ENCODE results near the gene TMEM134. TPM values are rescaled to one million over a fixed set of nuclear protein-coding genes. Genes with fewer than 3 reads are reported as not detected.

TMEM134 gene
- total RNA-seq, 2 experiments from 2014 or later = 52.6 to 56.1 TPM

- peak overlapping the region; percentile 81 for H3K4me3 Mint-ChIP-seq
- H3K27ac Mint-ChIP-seq = peak overlapping the region; percentile 90
- H3K9me3 Mint-ChIP-seq = no peaks in the 10 kb centered on the region
- CTCF ChIA-PET = no interaction called here
- no peak for DNase-seq
- no peaks in the 10 kb centered on the region for H3K27me3 Mint-ChIP-seq (ENCODE audit: low read depth)
- intact Hi-C loops (cut with micrococcal nuclease) = loop anchor here (1.0 kb wide), 4 partner anchors 19 to 62 kb away; partner anchors contain the start of gene AIP
- peaks cover 35% of the 10 kb centered on the region for H3K4me1 Mint-ChIP-seq (ENCODE audit: low read depth)
- peaks cover 5% of the 10 kb centered on the region for H3K36me3 Mint-ChIP-seq (ENCODE audit: low read depth)
Observed at GRCh38 chr11:67463680-67464410, 5.2 kb downstream of the TMEM134 start.

GRCh38 chr11:67463186-67463585 lies 5.9 kb downstream of the TMEM134 start:
- H3K9me3 Mint-ChIP-seq = no peaks in the 10 kb centered on the region
- no peak overlapping the region for H3K27ac Mint-ChIP-seq
- no peak overlapping the region for H3K4me3 Mint-ChIP-seq

GRCh38 chr11:67458266-67458665 lies 10.8 kb downstream of the TMEM134 start:
- no peaks in the 10 kb centered on the region for H3K36me3 Mint-ChIP-seq (ENCODE audit: low read depth)
- peaks cover 5% of the 10 kb centered on the region for H3K4me1 Mint-ChIP-seq (ENCODE audit: low read depth)
- intact Hi-C loops (cut with micrococcal nuclease) = no loop called here
- CTCF ChIA-PET = no interaction called here
- DNase-seq = no peak
- H3K9me3 Mint-ChIP-seq = no peaks in the 10 kb centered on the region
- no peaks in the 10 kb centered on the region for H3K27me3 Mint-ChIP-seq (ENCODE audit: low read depth)
- H3K27ac Mint-ChIP-seq = no peak overlapping the region
- no peak overlapping the region for H3K4me3 Mint-ChIP-seq

More at GRCh38 chr11:67463186-67463585, 5.9 kb downstream of the TMEM134 start:
- DNase-seq = no peak
- Mint-ChIP-seq H3K27me3 (ENCODE audit: low read depth) (no peaks in the 10 kb centered on the region), H3K36me3 (ENCODE audit: low read depth) (peaks cover 5% of the 10 kb centered on the region), H3K4me1 (ENCODE audit: low read depth) (peaks cover 31% of the 10 kb centered on the region)
- intact Hi-C loops (cut with micrococcal nuclease) = no loop called here
- CTCF ChIA-PET = no interaction called here

- Mint-ChIP-seq H3K4me1 (ENCODE audit: low read depth) (peaks cover 5% of the 10 kb centered on the region), H3K9me3 (no peaks in the 10 kb centered on the region), H3K4me3 (no peak overlapping the region), H3K27ac (no peak overlapping the region), H3K27me3 (ENCODE audit: low read depth) (no peaks in the 10 kb centered on the region), H3K36me3 (ENCODE audit: low read depth) (no peaks in the 10 kb centered on the region)
- CTCF ChIA-PET = no interaction called here
- intact Hi-C loops (cut with micrococcal nuclease) = no loop called here
- no peak for DNase-seq
Observed at GRCh38 chr11:67457453-67457852, 11.6 kb downstream of the TMEM134 start.

- intact Hi-C loops (cut with micrococcal nuclease) = no loop called here
- no peaks in the 10 kb centered on the region for H3K27me3 Mint-ChIP-seq (ENCODE audit: low read depth)
- no peak overlapping the region for H3K4me3 Mint-ChIP-seq
- H3K36me3 Mint-ChIP-seq (ENCODE audit: low read depth) = no peaks in the 10 kb centered on the region
- H3K4me1 Mint-ChIP-seq (ENCODE audit: low read depth) = peaks cover 9% of the 10 kb centered on the region
- CTCF ChIA-PET = no interaction called here
- no peaks in the 10 kb centered on the region for H3K9me3 Mint-ChIP-seq
- DNase-seq = no peak
- no peak overlapping the region for H3K27ac Mint-ChIP-seq
Observed at GRCh38 chr11:67456068-67456705, 12.9 kb downstream of the TMEM134 start.

GRCh38 chr11:67455054-67455453 lies 14.0 kb downstream of the TMEM134 start, which contains the start of gene CABP4:
CABP4 (plus strand) TSS chr11:67455354; CDS start chr11:67455424, 70 bp downstream.
- intact Hi-C loops (cut with micrococcal nuclease) = no loop called here
- DNase-seq = no peak
- Mint-ChIP-seq H3K27ac (no peak within 1 kb of the TSS), H3K9me3 (no peaks in the 10 kb centered on the region), H3K4me1 (ENCODE audit: low read depth) (peaks cover 11% of the 10 kb centered on the region), H3K36me3 (ENCODE audit: low read depth) (no peaks in the 10 kb centered on the region), H3K27me3 (ENCODE audit: low read depth) (no peaks in the 10 kb centered on the region), H3K4me3 (no peak within 1 kb of the TSS)
- CTCF ChIA-PET = no interaction called here

- H3K27me3 Mint-ChIP-seq (ENCODE audit: low read depth) = no peaks in the 10 kb centered on the region
- intact Hi-C loops (cut with micrococcal nuclease) = no loop called here
- H3K36me3 Mint-ChIP-seq (ENCODE audit: low read depth) = no peaks in the 10 kb centered on the region
- DNase-seq = no peak
- no peak overlapping the region for H3K27ac Mint-ChIP-seq
- no peak overlapping the region for H3K4me3 Mint-ChIP-seq
- H3K9me3 Mint-ChIP-seq = no peaks in the 10 kb centered on the region
- CTCF ChIA-PET = no interaction called here
- peaks cover 14% of the 10 kb centered on the region for H3K4me1 Mint-ChIP-seq (ENCODE audit: low read depth)
Observed at GRCh38 chr11:67453816-67454732, 15.0 kb downstream of the TMEM134 start.

GRCh38 chr11:67452141-67452952 lies 16.7 kb downstream of the TMEM134 start, which contains the start of gene GPR152:
GPR152 (minus strand) TSS chr11:67452729; CDS start chr11:67452724, 5 bp downstream.
- H3K9me3 Mint-ChIP-seq = no peaks in the 10 kb centered on the region
- no peaks in the 10 kb centered on the region for H3K36me3 Mint-ChIP-seq (ENCODE audit: low read depth)
- H3K27me3 Mint-ChIP-seq (ENCODE audit: low read depth) = no peaks in the 10 kb centered on the region
- intact Hi-C loops (cut with micrococcal nuclease) = no loop called here
- no peak within 1 kb of the TSS for H3K27ac Mint-ChIP-seq
- CTCF ChIA-PET = interaction anchor here (1.0 to 1.1 kb wide), 2 partner anchors 9 to 14 kb away, joined by 3 read pairs; no protein-coding TSS in a partner anchor
- peaks cover 27% of the 10 kb centered on the region for H3K4me1 Mint-ChIP-seq (ENCODE audit: low read depth)
- no peak for DNase-seq
- H3K4me3 Mint-ChIP-seq = no peak within 1 kb of the TSS

GRCh38 chr11:67451658-67451976 lies 17.4 kb downstream of the TMEM134 start:
- Mint-ChIP-seq H3K9me3 (no peaks in the 10 kb centered on the region), H3K27ac (no peak overlapping the region), H3K4me1 (ENCODE audit: low read depth) (peaks cover 34% of the 10 kb centered on the region), H3K4me3 (no peak overlapping the region), H3K27me3 (ENCODE audit: low read depth) (no peaks in the 10 kb centered on the region), H3K36me3 (ENCODE audit: low read depth) (no peaks in the 10 kb centered on the region)
- intact Hi-C loops (cut with micrococcal nuclease) = no loop called here
- CTCF ChIA-PET = no interaction called here
- no peak for DNase-seq

- Mint-ChIP-seq H3K36me3 (ENCODE audit: low read depth) (no peaks in the 10 kb centered on the region), H3K9me3 (no peaks in the 10 kb centered on the region), H3K4me1 (ENCODE audit: low read depth) (peaks cover 40% of the 10 kb centered on the region), H3K27ac (no peak overlapping the region), H3K4me3 (no peak overlapping the region), H3K27me3 (ENCODE audit: low read depth) (no peaks in the 10 kb centered on the region)
- CTCF ChIA-PET = interaction anchor here (0.6 to 1.5 kb wide), 3 partner anchors 8 to 290 kb away, joined by 3 to 6 read pairs (median 3); no protein-coding TSS in a partner anchor
- DNase-seq = no peak
- intact Hi-C loops (cut with micrococcal nuclease) = no loop called here
Observed at GRCh38 chr11:67450796-67451657, 18.0 kb downstream of the TMEM134 start.

Measured in activated naive CD4-positive, alpha-beta T cell treated with anti-CD3 and anti-CD28 coated beads for 36 hours (primary cell).